Neural cell (in vitro differentiated cells): ENCODE results near the gene GPR26. TPM values are rescaled to one million over a fixed set of nuclear protein-coding genes. Genes with fewer than 3 reads are reported as not detected.

Experiments
- H2AFZ ChIP-seq: fragments of 200-600, 300-800 bp; sonication (generic), shearing (Covaris generic); 2 replicates; pipeline ENCODE4 v1.6.0; 2014; ENCODE audit warnings: low read depth, mild to moderate bottlenecking, antibody characterized with exemption, low read length, moderate library complexity
- H3F3A ChIP-seq: fragments of 200-600 bp; shearing (Covaris generic); 2 replicates; pipeline ENCODE4 v1.6.1; 2016; ENCODE audit warnings: mild to moderate bottlenecking, moderate library complexity, mixed read lengths, antibody characterized with exemption, low read length; ENCODE audit not compliant: insufficient read depth, poor library complexity, severe bottlenecking
- H3K27ac ChIP-seq: fragments of 200-600, 300-800 bp; sonication (generic), shearing (Covaris generic); 2 replicates; pipeline ENCODE4 v1.5.1; 2014; ENCODE audit warnings: mild to moderate bottlenecking, low read length, moderate library complexity
- H3K27me3 ChIP-seq: fragments of 300-800, 200-600 bp; sonication (generic), shearing (Covaris generic); 2 replicates; pipeline ENCODE4 v1.6.0; 2014; ENCODE audit warnings: mild to moderate bottlenecking, low read depth, low read length, moderate library complexity; ENCODE audit not compliant: insufficient read depth
- H3K36me3 ChIP-seq: fragments of 300-800, 200-600 bp; sonication (generic), shearing (Covaris generic); 2 replicates; pipeline ENCODE4 v1.5.1; 2014; ENCODE audit warnings: mild to moderate bottlenecking, antibody characterized with exemption, low read length, moderate library complexity; ENCODE audit not compliant: insufficient read depth
- H3K4me2 ChIP-seq: fragments of 300-800, 200-600 bp; sonication (generic), shearing (Covaris generic); 2 replicates; pipeline ENCODE4 v1.6.0; 2014; ENCODE audit warnings: mild to moderate bottlenecking, low read length
- H3K4me3 ChIP-seq: fragments of 300-800, 200-600 bp; sonication (generic), shearing (Covaris generic); 2 replicates; pipeline ENCODE4 v1.5.1; 2014; ENCODE audit warnings: mild to moderate bottlenecking, low read length, moderate library complexity
- H3K79me2 ChIP-seq: fragments of 200-600 bp; shearing (Covaris generic); replicated peaks from 2 replicates; pipeline ENCODE4 v1.6.0; 2014; ENCODE audit warnings: mild to moderate bottlenecking, low read length, moderate library complexity; ENCODE audit not compliant: insufficient read depth
- H3K9ac ChIP-seq: fragments of 300-800, 200-600 bp; sonication (generic), shearing (Covaris generic); 2 replicates; pipeline ENCODE4 v1.6.1; 2016; ENCODE audit warnings: mild to moderate bottlenecking, low read length, mixed read lengths
- H3K9me2 ChIP-seq: fragments of 200-600 bp; shearing (Covaris generic); 2 replicates; pipeline ENCODE4 v1.6.1; 2016; ENCODE audit warnings: mild to moderate bottlenecking, low read length, mixed read lengths; ENCODE audit not compliant: insufficient read depth
- H3K9me3 ChIP-seq: fragments of 200-600, 300-800 bp; sonication (generic), shearing (Covaris generic); 2 replicates; pipeline ENCODE4 v1.6.1; 2016; ENCODE audit warnings: mild to moderate bottlenecking, mixed run types, low read length, moderate library complexity, mixed read lengths
- H4K20me1 ChIP-seq: fragments of 200-600 bp; shearing (Covaris generic); 2 replicates; pipeline ENCODE4 v1.6.1; 2016; ENCODE audit warnings: mild to moderate bottlenecking, mixed run types; ENCODE audit not compliant: insufficient read depth
- EP300 ChIP-seq: fragments of 450-650 bp; conservative IDR thresholded peaks from 2 replicates; pipeline ENCODE4 v1.6.1; 2014; ENCODE audit warnings: antibody characterized with exemption, mild to moderate bottlenecking, moderate library complexity; ENCODE audit not compliant: poor library complexity, severe bottlenecking
- EZH2 ChIP-seq: fragments of 200-600, 300-800 bp; shearing (Covaris generic), sonication (generic); IDR thresholded peaks from 2 replicates; pipeline ENCODE4 v1.6.1; 2014; ENCODE audit warnings: antibody characterized with exemption, low read length, borderline replicate concordance, mild to moderate bottlenecking; ENCODE audit not compliant: insufficient read depth, poor library complexity, severe bottlenecking
- MXI1 ChIP-seq: fragments of 450-650 bp; conservative IDR thresholded peaks from 2 replicates; pipeline ENCODE4 v1.6.1; 2014; ENCODE audit warnings: antibody characterized with exemption, mild to moderate bottlenecking; ENCODE audit not compliant: poor library complexity, severe bottlenecking
- POLR2AphosphoS5 ChIP-seq: IDR thresholded peaks from 2 replicates; pipeline ENCODE4 v1.6.1; 2012
- RAD21 ChIP-seq: fragments of 450-650 bp; conservative IDR thresholded peaks from 2 replicates; pipeline ENCODE4 v1.6.1; 2014; ENCODE audit warnings: antibody characterized with exemption, mild to moderate bottlenecking, moderate library complexity
- SMC3 ChIP-seq: fragments of 450-650 bp; conservative IDR thresholded peaks from 2 replicates; pipeline ENCODE4 v1.6.1; 2014; ENCODE audit warnings: antibody characterized with exemption, mild to moderate bottlenecking, moderate library complexity; ENCODE audit not compliant: poor library complexity
- TAF1 ChIP-seq: IDR thresholded peaks from 2 replicates; pipeline ENCODE4 v1.6.1; 2012; ENCODE audit warnings: low read depth
- polyA plus RNA-seq: library from polyadenylated mRNA; depleted of rRNA; stranded (reverse); fragments of >200 nt; gene quantifications from 2 replicates; pipeline ENCODE4 v1.2.3, GENCODE V29; 2014
- TF ChIP-seq, protein P1 (sequence below): fragments of 450-650 bp; IDR thresholded peaks from 2 replicates; pipeline ENCODE4 v1.5.1; 2014; ENCODE audit warnings: antibody characterized with exemption, mild to moderate bottlenecking, moderate library complexity; ENCODE audit not compliant: poor library complexity, severe bottlenecking
- TF ChIP-seq, protein P2 (sequence below): IDR thresholded peaks from 2 replicates; pipeline ENCODE4 v1.6.1; 2012; ENCODE audit warnings: borderline replicate concordance

The GPR26 gene
- polyA plus RNA-seq, 1 donor from 2014 or later = 8.1 TPM

DNA sequence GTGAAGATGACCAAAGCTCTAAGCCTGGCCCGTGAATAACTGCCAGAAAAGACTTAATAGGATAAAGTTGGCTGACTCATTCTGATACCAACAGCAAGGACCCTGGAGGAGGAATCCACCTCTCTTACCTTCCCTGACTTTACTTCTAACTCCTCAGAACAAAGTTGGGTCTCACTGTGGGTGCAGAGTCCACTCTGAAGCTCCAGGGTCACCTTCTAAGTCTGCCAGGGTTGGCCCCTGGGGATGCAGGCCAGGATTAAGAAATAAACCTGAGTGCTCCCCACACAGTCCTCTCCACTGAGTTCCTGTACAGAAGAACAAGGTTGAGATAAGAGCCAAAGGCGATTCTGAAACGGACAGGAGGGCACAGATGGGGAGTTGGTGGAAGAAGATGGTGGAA, 54.4 kb downstream of the GPR26 start:
- Histone ChIP-seq H3F3A (no peaks in the 10 kb centered on the region), H3K9me3 (no peaks in the 10 kb centered on the region), H3K27me3 (no peaks in the 10 kb centered on the region), H3K4me2 (no peak overlapping the region), H3K79me2 (no peaks in the 10 kb centered on the region), H3K27ac (no peak overlapping the region), H3K36me3 (no peaks in the 10 kb centered on the region), H3K9me2 (no peaks in the 10 kb centered on the region), H2AFZ (no peak overlapping the region), H3K4me3 (no peak overlapping the region), H4K20me1 (no peaks in the 10 kb centered on the region), H3K9ac (no peak overlapping the region)
- TF ChIP-seq MXI1 = no peak
- TF ChIP-seq SMC3 = no peak
- TF ChIP-seq EP300 = no peak
- TF ChIP-seq, protein P1, sequence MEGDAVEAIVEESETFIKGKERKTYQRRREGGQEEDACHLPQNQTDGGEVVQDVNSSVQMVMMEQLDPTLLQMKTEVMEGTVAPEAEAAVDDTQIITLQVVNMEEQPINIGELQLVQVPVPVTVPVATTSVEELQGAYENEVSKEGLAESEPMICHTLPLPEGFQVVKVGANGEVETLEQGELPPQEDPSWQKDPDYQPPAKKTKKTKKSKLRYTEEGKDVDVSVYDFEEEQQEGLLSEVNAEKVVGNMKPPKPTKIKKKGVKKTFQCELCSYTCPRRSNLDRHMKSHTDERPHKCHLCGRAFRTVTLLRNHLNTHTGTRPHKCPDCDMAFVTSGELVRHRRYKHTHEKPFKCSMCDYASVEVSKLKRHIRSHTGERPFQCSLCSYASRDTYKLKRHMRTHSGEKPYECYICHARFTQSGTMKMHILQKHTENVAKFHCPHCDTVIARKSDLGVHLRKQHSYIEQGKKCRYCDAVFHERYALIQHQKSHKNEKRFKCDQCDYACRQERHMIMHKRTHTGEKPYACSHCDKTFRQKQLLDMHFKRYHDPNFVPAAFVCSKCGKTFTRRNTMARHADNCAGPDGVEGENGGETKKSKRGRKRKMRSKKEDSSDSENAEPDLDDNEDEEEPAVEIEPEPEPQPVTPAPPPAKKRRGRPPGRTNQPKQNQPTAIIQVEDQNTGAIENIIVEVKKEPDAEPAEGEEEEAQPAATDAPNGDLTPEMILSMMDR = no peak
- no peak for TF ChIP-seq TAF1
- no peak for TF ChIP-seq RAD21
- TF ChIP-seq, protein P2, sequence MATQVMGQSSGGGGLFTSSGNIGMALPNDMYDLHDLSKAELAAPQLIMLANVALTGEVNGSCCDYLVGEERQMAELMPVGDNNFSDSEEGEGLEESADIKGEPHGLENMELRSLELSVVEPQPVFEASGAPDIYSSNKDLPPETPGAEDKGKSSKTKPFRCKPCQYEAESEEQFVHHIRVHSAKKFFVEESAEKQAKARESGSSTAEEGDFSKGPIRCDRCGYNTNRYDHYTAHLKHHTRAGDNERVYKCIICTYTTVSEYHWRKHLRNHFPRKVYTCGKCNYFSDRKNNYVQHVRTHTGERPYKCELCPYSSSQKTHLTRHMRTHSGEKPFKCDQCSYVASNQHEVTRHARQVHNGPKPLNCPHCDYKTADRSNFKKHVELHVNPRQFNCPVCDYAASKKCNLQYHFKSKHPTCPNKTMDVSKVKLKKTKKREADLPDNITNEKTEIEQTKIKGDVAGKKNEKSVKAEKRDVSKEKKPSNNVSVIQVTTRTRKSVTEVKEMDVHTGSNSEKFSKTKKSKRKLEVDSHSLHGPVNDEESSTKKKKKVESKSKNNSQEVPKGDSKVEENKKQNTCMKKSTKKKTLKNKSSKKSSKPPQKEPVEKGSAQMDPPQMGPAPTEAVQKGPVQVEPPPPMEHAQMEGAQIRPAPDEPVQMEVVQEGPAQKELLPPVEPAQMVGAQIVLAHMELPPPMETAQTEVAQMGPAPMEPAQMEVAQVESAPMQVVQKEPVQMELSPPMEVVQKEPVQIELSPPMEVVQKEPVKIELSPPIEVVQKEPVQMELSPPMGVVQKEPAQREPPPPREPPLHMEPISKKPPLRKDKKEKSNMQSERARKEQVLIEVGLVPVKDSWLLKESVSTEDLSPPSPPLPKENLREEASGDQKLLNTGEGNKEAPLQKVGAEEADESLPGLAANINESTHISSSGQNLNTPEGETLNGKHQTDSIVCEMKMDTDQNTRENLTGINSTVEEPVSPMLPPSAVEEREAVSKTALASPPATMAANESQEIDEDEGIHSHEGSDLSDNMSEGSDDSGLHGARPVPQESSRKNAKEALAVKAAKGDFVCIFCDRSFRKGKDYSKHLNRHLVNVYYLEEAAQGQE = no peak
- no peak for TF ChIP-seq EZH2
- no peak for TF ChIP-seq POLR2AphosphoS5

- Histone ChIP-seq H3K79me2 (no peaks in the 10 kb centered on the region), H3K9me3 (no peaks in the 10 kb centered on the region), H3K9ac (no peak overlapping the region), H3K36me3 (no peaks in the 10 kb centered on the region), H4K20me1 (no peaks in the 10 kb centered on the region), H3K4me3 (no peak overlapping the region), H3K9me2 (no peaks in the 10 kb centered on the region), H3K27me3 (no peaks in the 10 kb centered on the region), H3K27ac (no peak overlapping the region), H3F3A (no peaks in the 10 kb centered on the region), H2AFZ (no peak overlapping the region), H3K4me2 (no peak overlapping the region)
- no peak for TF ChIP-seq TAF1
- TF ChIP-seq SMC3 = no peak
- TF ChIP-seq RAD21 = no peak
- TF ChIP-seq MXI1 = no peak
- no peak for TF ChIP-seq POLR2AphosphoS5
- no peak for TF ChIP-seq EP300
- TF ChIP-seq, protein P1 = no peak
- TF ChIP-seq EZH2 = no peak
- TF ChIP-seq, protein P2 = no peak
Measured at GRCh38 chr10:123721441-123722049, 55.4 kb downstream of the GPR26 start.
